Brain pericyte (primary cell): ENCODE data around the gene EFHD2.

Source experiments
- DNase-seq: peaks from one replicate; pipeline ENCODE4 v3.0.0-alpha.2; 2012; ENCODE audit warnings: low read depth, low spot score

The EFHD2 gene

GRCh38 chr1:15476927-15477326, 67.2 kb downstream of the EFHD2 start:
- DNase-seq = no peak

GRCh38 chr1:15477646-15478212, 68.0 kb downstream of the EFHD2 start:
- no peak for DNase-seq
